Esophagus squamous epithelium (tissue), 4 donors: ENCODE data around the gene CRADD.

Source experiments
- CTCF ChIP-seq, 6 experiments: fragments of 450-650 bp in 4 of 6; fragments of 200-600 bp in 2 of 6; sonication (generic) in 2 of 6; IDR thresholded peaks; one replicate each; pipeline ENCODE4 v1.5.1; 2016 to 2019; ENCODE audit warnings: antibody characterized with exemption in 6 of 6, mild to moderate bottlenecking in 4 of 6, moderate library complexity in 4 of 6
- POLR2A ChIP-seq, 4 donors: fragments of 450-650 bp; IDR thresholded peaks; one replicate each; pipeline ENCODE4 v1.6.1; 2017; ENCODE audit warnings: antibody characterized with exemption in 4 of 4, mild to moderate bottlenecking in 4 of 4, moderate library complexity in 3 of 4

- TF ChIP-seq CTCF (IDR thresholded peaks at IDR 0.05) (peak; percentile 7 to 45 (median 31)), POLR2A (IDR thresholded peaks at IDR 0.05) (peak in 1 of 4 donors; percentile 12)
Measured at GRCh38 chr12:93742110-93742934, 65.1 kb downstream of the CRADD start.
